ENCODE data around the gene THG1L.

GRCh38 chr5:157770665-157771064 lies 39.4 kb downstream of the THG1L start:
- TF ChIP-seq CTCF (IDR thresholded peaks at IDR 0.05) (no peak), IRF2 (CRISPR knock-in tag; IDR thresholded peaks at IDR 0.05; ENCODE audit: borderline replicate concordance, low read depth) (no peak), ATF2 (CRISPR knock-in tag; IDR thresholded peaks at IDR 0.05; ENCODE audit: borderline replicate concordance, low read depth) (no peak), MAX (CRISPR knock-in tag; IDR thresholded peaks at IDR 0.05) (no peak), KAT7 (CRISPR knock-in tag; IDR thresholded peaks at IDR 0.05; ENCODE audit: borderline replicate concordance) (no peak), E2F5 (CRISPR knock-in tag; IDR thresholded peaks at IDR 0.05) (no peak), FOXP4 (CRISPR knock-in tag; IDR thresholded peaks at IDR 0.05) (no peak), RELA (CRISPR knock-in tag; IDR thresholded peaks at IDR 0.05; ENCODE audit: borderline replicate concordance) (no peak), IRF1 (CRISPR knock-in tag; IDR thresholded peaks at IDR 0.05) (no peak)

Data from WTC11 (cell line).